Brain microvascular endothelial cell (primary cell): Measurements from ENCODE around the gene ZBED3.
"Not testable (repeated sequence)": the region's sequence is repeated elsewhere in the genome, so short reads cannot be mapped to it uniquely, and the experiment has no call there.

Experiments used
- DNase-seq: peaks from one replicate; pipeline ENCODE4 v3.0.0-alpha.2; 2020
- H3K27ac ChIP-seq: fragments of 250-450 bp; sonication (Bioruptor Pico); 2 replicates; pipeline ENCODE4 v1.5.1; 2020; ENCODE audit warnings: mild to moderate bottlenecking, moderate library complexity
- H3K27me3 ChIP-seq: fragments of 250-450 bp; sonication (Bioruptor Pico); replicated peaks from 2 replicates; pipeline ENCODE4 v1.5.1; 2020; ENCODE audit warnings: mild to moderate bottlenecking
- H3K36me3 ChIP-seq: fragments of 250-450 bp; sonication (Bioruptor Pico); replicated peaks from 2 replicates; pipeline ENCODE4 v1.5.1; 2020; ENCODE audit warnings: mild to moderate bottlenecking
- H3K4me3 ChIP-seq: 2 replicates; pipeline ENCODE4 v1.5.1; 2011; ENCODE audit warnings: low read depth, mild to moderate bottlenecking, control low read depth, low read length, moderate library complexity
- in situ Hi-C: cut with HindIII; loops from 2 replicates; pipeline ENCODE4 v1.10.0; 2017; ENCODE audit warnings: low sequenced_read_pairs, low pct_ligation_motif_present
- TF ChIP-seq, protein P1 (sequence below): IDR thresholded peaks from 2 replicates; pipeline ENCODE4 v1.5.1; 2011; ENCODE audit warnings: low read depth, mild to moderate bottlenecking, moderate library complexity, low read length, control low read depth, inconsistent platforms; ENCODE audit errors: missing control alignments

Gene ZBED3

DNA sequence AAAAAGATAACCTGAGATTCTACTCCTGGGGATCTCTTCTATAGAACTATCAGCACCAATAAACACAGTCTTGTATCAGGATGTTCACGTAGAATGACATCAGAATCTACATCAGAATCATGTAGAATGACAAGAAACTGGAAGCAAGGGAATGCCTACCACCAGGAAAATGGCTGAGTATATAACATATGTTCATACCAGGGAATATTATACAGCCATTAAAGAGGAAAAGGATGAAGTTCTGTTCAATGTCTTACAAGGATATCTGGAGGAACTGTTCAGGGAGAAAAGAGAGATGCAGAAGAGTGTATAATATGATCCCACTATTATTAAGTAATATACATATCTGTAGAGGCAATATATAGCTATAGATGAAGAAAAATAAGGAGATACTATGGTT is 4.8 kb downstream of the ZBED3 start:
- Histone ChIP-seq H3K4me3 (no peak overlapping the region), H3K27me3 (no peaks in the 10 kb centered on the region)
- in situ Hi-C loops = no loop called here

DNA sequence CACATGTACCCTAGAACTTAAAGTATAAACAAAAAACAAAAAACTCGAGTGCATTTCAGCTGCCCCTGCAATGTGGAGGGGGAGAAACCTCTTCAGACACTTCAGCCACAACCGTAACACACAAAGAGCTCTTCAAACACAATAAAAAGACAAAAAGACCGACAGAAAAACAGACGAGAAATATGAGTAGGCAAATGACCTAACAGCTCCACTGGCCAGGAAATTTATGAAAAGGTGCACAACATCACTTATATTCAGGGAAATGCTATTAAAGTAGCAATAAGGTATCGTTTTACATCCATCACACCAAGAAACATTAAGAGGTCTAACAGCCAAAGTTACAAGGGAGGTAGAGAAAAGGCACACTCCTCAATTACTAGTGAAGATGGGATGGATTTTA is 6.2 kb downstream of the ZBED3 start:
- TF ChIP-seq, protein P1, sequence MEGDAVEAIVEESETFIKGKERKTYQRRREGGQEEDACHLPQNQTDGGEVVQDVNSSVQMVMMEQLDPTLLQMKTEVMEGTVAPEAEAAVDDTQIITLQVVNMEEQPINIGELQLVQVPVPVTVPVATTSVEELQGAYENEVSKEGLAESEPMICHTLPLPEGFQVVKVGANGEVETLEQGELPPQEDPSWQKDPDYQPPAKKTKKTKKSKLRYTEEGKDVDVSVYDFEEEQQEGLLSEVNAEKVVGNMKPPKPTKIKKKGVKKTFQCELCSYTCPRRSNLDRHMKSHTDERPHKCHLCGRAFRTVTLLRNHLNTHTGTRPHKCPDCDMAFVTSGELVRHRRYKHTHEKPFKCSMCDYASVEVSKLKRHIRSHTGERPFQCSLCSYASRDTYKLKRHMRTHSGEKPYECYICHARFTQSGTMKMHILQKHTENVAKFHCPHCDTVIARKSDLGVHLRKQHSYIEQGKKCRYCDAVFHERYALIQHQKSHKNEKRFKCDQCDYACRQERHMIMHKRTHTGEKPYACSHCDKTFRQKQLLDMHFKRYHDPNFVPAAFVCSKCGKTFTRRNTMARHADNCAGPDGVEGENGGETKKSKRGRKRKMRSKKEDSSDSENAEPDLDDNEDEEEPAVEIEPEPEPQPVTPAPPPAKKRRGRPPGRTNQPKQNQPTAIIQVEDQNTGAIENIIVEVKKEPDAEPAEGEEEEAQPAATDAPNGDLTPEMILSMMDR = no peak
- no peak for DNase-seq
- Histone ChIP-seq H3K27me3 (no peaks in the 10 kb centered on the region), H3K4me3 (no peak overlapping the region), H3K27ac (no peak overlapping the region), H3K36me3 (no peaks in the 10 kb centered on the region)
- in situ Hi-C loops = no loop called here

More for the DNA sequence above, 4.8 kb downstream of the ZBED3 start:
- TF ChIP-seq, protein P1 = no peak
- Histone ChIP-seq H3K36me3 (no peaks in the 10 kb centered on the region), H3K27ac (no peak overlapping the region)
- DNase-seq = no peak

DNA sequence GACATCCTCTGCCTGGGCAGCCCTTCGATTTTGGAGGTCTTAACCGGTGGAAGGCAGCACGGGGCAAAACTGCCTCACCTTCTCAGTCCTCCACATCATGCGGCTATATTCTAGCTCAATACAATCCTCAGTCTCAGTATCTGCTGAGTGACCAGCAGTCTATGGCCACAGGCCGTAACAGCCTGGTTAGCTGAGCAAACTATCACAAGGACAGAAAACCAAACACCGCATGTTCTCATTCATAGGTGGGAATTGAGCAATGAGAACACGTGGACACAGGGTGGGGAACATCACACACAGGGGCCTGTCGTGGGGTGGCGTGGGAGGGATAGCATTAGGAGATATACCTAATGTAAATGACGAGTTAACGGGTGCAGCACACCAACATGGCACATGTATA is 6.6 kb downstream of the ZBED3 start:
- in situ Hi-C loops, H3K27me3 ChIP-seq, H3K36me3 ChIP-seq, DNase-seq, H3K4me3 ChIP-seq, H3K27ac ChIP-seq: not testable (repeated sequence)

DNA sequence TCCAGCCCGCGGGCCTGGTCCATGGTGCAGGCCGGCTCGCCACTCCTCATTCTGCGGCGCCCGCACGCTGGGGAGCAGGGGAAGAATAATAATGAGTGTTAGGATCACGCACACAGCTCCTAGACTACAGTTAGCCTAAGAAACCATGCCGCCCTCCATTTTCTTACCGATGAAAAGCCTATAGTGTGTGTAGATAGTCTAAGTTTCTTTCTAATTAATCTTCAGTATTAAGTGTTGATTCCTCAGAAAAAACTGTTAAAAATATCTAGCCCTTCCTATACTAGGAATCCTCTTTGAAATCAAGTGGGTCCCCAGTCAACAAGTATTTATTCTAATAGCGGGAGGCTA is 9.3 kb downstream of the ZBED3 start:
- DNase-seq = no peak
- in situ Hi-C loops = no loop called here
- no peaks in the 10 kb centered on the region for H3K27me3 ChIP-seq
- H3K36me3 ChIP-seq = no peaks in the 10 kb centered on the region
- TF ChIP-seq, protein P1 = no peak
- H3K27ac ChIP-seq = no peak overlapping the region
- no peak overlapping the region for H3K4me3 ChIP-seq

DNA sequence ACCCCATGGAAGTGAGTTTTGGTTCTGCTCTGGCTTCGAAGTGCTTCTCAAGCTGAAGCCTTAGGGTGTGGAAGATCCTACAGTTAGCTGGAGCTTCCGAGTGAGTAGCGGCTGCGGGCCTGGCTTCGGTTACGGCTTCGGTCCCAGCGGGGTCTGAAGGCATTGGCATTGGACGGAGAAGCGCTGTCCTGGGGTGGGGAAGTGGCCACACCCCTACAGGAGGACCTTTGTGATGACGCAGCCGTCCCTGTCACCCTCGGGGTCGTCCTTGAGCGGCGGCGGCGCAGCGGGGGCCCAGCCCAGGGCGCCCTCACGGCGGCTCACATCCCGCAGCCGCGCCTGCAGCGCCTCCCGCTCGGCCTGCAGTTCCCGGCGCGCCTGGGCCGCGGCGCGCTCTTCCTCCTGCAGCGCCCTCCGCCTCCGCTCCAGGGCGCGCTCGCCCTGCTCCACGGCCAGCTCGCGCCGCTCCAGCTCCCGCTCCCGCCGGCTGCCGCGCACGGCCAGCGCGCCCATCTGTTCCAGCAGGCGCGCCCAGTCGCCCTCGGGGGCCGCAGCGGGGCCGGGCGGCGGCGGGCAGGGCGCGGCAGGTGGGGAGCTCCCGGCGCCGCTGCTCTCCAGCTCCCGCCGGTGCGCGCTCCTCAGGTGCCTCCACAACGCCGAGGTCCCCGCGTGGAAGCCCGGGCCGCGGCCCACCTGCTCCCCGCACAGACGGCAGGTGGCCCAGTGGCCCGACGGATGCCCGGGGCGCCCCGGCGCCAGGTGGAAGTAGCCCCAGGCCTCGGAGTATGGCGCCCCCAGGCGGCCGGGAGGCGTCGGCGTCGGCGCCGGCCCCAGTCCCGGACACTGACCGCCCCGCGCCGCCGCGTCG is 9.9 kb downstream of the ZBED3 start:
- TF ChIP-seq, protein P1 = peak; percentile 62
- Histone ChIP-seq H3K4me3 (peak overlapping the region; percentile 52), H3K27me3 (no peaks in the 10 kb centered on the region), H3K27ac (no peak overlapping the region), H3K36me3 (no peaks in the 10 kb centered on the region)
- in situ Hi-C loops = no loop called here
- DNase-seq = peak; percentile 21

DNA sequence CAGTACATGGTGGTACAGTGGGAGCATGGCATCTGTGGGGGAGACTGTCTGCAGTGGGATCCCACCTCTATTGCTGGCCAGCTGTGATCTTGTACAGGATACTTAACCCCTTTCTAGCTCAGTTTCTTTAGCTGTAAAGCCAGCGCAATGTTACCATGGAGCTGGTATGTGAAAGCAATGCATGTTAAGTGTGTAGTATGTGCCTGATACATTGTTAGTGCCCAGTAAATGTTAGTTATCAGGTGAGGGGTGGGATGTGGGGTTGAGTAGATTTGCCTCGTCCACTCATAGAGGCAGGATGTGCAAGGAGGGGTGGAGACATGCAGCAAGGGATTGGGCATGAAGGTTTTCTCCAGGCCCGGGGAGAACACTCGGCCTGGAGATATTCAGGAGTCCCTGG is 12.3 kb downstream of the ZBED3 start:
- no peaks in the 10 kb centered on the region for H3K36me3 ChIP-seq
- no peak overlapping the region for H3K27ac ChIP-seq
- H3K4me3 ChIP-seq = no peak overlapping the region
- DNase-seq = no peak
- H3K27me3 ChIP-seq = no peaks in the 10 kb centered on the region
- in situ Hi-C loops = no loop called here
- TF ChIP-seq, protein P1 = no peak
